ENCODE data around the gene PLXNA2. TPM values are rescaled to one million over a fixed set of nuclear protein-coding genes. Genes with fewer than 3 reads are reported as not detected.

Gene PLXNA2
- total and polyA plus RNA-seq, 2 donors (not counting 3 experiments of a cell fraction or from before 2014, with no cell fraction given): 42.6 to 229 TPM

- Histone ChIP-seq H3K36me3 (ENCODE audit: control insufficient read depth in 2 of 2, extremely low read depth in 1 of 2, insufficient read depth in 2 of 2, low read length in 2 of 2) (no peaks in the 10 kb centered on the region), H3K4me2 (ENCODE audit: insufficient read depth, low read length) (no peak overlapping the region), H3K9ac (replicated peaks; ENCODE audit: extremely low read depth, insufficient read depth, low read length) (no peak overlapping the region), H4K20me1 (replicated peaks; ENCODE audit: control insufficient read depth, extremely low read depth, insufficient read depth, low read length) (no peaks in the 10 kb centered on the region), H3K4me3 (replicated peaks in 1 of 3; ENCODE audit: insufficient read depth in 1 of 3, low read depth in 1 of 3, low read length in 3 of 3) (no peak overlapping the region), H3K27ac (ENCODE audit: insufficient read depth, low read depth, low read length) (no peak overlapping the region), H3K79me2 (ENCODE audit: control insufficient read depth, insufficient read depth, low read length) (no peaks in the 10 kb centered on the region), H3K9me1 (replicated peaks; ENCODE audit: control insufficient read depth, extremely low read depth, insufficient read depth, low read length) (no peaks in the 10 kb centered on the region), H3K4me1 (ENCODE audit: control insufficient read depth, extremely low read depth, insufficient read depth, low read length) (no peaks in the 10 kb centered on the region), H2AFZ (ENCODE audit: low read depth, low read length) (no peak overlapping the region), H3K9me3 (replicated peaks; ENCODE audit: control insufficient read depth, insufficient read depth, low read length) (no peaks in the 10 kb centered on the region), H3K27me3 (ENCODE audit: control insufficient read depth in 2 of 2, insufficient read depth in 2 of 2, low read length in 2 of 2) (peaks cover 24 to 29% of the 10 kb centered on the region in 2 experiments)
- no TSS peak for BruUV-seq (replicated peaks)
- DNase-seq (ENCODE audit: low read depth, low spot score) (peak; percentile 32), FAIRE-seq (no peak)
- CTCF ChIA-PET: interaction anchor here (0.8 to 1.4 kb wide), 4 partner anchors 11 to 102 kb away, joined by 3 to 10 read pairs (median 4); no protein-coding TSS in a partner anchor
- intact Hi-C loops (cut with micrococcal nuclease): no loop called here
- POLR2A ChIA-PET: no interaction called here
- dilution Hi-C loops (cut with MboI; ENCODE audit: extremely low pct_ligation_motif_present, low sequenced_read_pairs): no loop called here
- no peak for TF ChIP-seq JUN (IDR thresholded peaks at IDR 0.05; ENCODE audit: borderline replicate concordance, insufficient read depth, insufficient read length, low read depth)
- TF ChIP-seq POLR2AphosphoS5 (IDR thresholded peaks at IDR 0.05; ENCODE audit: insufficient read depth, low read depth, low read length): no peak
- TF ChIP-seq MYC (IDR thresholded peaks at IDR 0.05; ENCODE audit: low read depth, low read length): no peak
- peak; percentile 8 for TF ChIP-seq FOS (IDR thresholded peaks at IDR 0.05; ENCODE audit: borderline replicate concordance, insufficient read depth, low read length)
These were observed 257.0 kb downstream of the PLXNA2 start for GRCh38 chr1:207987164-207987563.

GRCh38 chr1:207985996-207986395 lies 258.2 kb downstream of the PLXNA2 start:
- dilution Hi-C loops (cut with MboI; ENCODE audit: extremely low pct_ligation_motif_present, low sequenced_read_pairs): no loop called here
- TF ChIP-seq CTCF (IDR thresholded peaks at IDR 0.05; ENCODE audit: extremely low read depth in 1 of 2, insufficient read depth in 1 of 2, low read depth in 1 of 2, low read length in 2 of 2): no peak
- no peak for TF ChIP-seq POLR2A (IDR thresholded peaks at IDR 0.05; ENCODE audit: low read depth, low read length)
- no peak overlapping the region for H3K27ac ChIP-seq (ENCODE audit: insufficient read depth, low read depth, low read length)
- H3K4me2 ChIP-seq (ENCODE audit: insufficient read depth, low read length): no peak overlapping the region
- no peaks in the 10 kb centered on the region for H3K9me1 ChIP-seq (replicated peaks; ENCODE audit: control insufficient read depth, extremely low read depth, insufficient read depth, low read length)
- ChIA-PET POLR2A (no interaction called here), CTCF (interaction anchor here (0.8 to 1.4 kb wide), 5 partner anchors 12 to 101 kb away, joined by 3 to 10 read pairs (median 3); no protein-coding TSS in a partner anchor)
- no peaks in the 10 kb centered on the region for H3K36me3 ChIP-seq (ENCODE audit: control insufficient read depth in 2 of 2, extremely low read depth in 1 of 2, insufficient read depth in 2 of 2, low read length in 2 of 2)
- DNase-seq (ENCODE audit: low read depth, low spot score) (no peak), FAIRE-seq (no peak)
- no peak overlapping the region for H3K9ac ChIP-seq (replicated peaks; ENCODE audit: extremely low read depth, insufficient read depth, low read length)
- no peak overlapping the region for H3K4me3 ChIP-seq (replicated peaks in 1 of 3; ENCODE audit: insufficient read depth in 1 of 3, low read depth in 1 of 3, low read length in 3 of 3)
- H2AFZ ChIP-seq (ENCODE audit: low read depth, low read length): no peak overlapping the region
- no peaks in the 10 kb centered on the region for H3K9me3 ChIP-seq (replicated peaks; ENCODE audit: control insufficient read depth, insufficient read depth, low read length)
- no peaks in the 10 kb centered on the region for H3K4me1 ChIP-seq (ENCODE audit: control insufficient read depth, extremely low read depth, insufficient read depth, low read length)
- no peaks in the 10 kb centered on the region for H3K79me2 ChIP-seq (ENCODE audit: control insufficient read depth, insufficient read depth, low read length)
- BruUV-seq (replicated peaks): no TSS peak
- intact Hi-C loops (cut with micrococcal nuclease): no loop called here
- no peaks in the 10 kb centered on the region for H4K20me1 ChIP-seq (replicated peaks; ENCODE audit: control insufficient read depth, extremely low read depth, insufficient read depth, low read length)
- H3K27me3 ChIP-seq (ENCODE audit: control insufficient read depth in 2 of 2, insufficient read depth in 2 of 2, low read length in 2 of 2): peaks cover 33 to 34% of the 10 kb centered on the region in 2 experiments
